NCI-H1694 (cell line): ENCODE results near the gene SLC25A51.

Experiments
- DNase-seq: peaks from one replicate; lab custom pipeline; 2025; lab: John Stamatoyannopoulos, UW

SLC25A51 gene

DNA sequence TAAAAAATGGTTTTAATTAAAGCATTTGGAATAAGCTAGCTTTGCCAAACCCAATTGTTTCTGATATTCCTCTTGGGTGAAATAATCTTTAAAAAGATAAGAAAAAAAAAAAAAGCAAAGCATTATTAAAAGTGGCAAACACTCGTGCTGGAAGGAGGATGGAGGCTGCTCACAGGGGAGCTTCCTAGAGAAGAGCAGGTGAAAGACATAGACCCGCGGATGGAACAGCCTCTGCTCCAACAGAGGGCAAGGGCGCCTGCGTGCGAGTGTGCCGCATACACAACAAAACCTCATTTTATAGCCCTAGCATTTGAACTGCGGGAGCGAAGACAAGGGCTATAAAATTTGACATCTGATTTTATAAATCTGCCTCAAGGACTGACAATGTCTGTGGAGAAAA is 33.4 kb upstream of the SLC25A51 start:
- no peak for DNase-seq

GRCh38 chr9:37936965-37937364 is 33.0 kb upstream of the SLC25A51 start:
- DNase-seq, result no peak

- DNase-seq, result no peak
Observed at GRCh38 chr9:37936376-37936775, 32.4 kb upstream of the SLC25A51 start.

DNA sequence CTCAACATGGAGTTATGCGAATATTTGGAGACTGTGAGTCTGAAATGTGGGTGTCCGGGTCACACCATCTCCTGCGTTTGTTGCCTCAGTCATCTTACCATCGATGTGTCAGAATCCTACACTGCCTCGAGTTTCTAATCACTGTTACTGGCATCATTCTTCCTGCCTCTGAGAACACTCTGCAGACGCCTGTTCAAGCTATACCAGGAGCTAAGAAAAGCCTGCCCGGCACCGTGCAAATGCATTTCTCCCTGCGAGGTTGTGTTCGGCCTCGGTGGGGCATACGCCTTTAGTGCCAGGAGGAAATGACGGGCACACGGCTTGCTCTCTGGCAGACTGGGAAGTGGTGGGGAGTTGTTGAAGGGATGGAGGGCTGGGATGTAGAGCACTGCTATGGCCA is 31.2 kb upstream of the SLC25A51 start:
- no peak for DNase-seq

DNA sequence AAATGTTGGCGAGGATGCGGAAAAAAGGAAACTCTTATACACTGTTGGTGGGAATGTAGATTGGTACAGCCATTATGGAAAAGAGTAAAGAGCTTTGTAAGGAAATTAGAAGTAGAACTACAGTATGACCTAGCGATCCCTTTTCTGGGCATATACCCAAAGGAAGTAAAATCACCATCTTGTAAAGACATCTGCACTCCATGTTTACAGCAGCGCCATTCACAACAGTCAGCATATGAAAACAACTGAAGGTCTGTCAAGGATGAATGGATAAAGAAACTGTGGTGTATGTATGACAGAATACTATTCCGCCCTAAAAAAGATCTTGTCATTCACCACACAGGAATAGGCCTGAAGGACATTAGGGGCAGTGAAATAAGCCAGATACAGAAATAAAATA is 27.7 kb upstream of the SLC25A51 start:
- no peak for DNase-seq

- DNase-seq, result no peak
Observed at GRCh38 chr9:37929441-37929895, 25.5 kb upstream of the SLC25A51 start.

- no peak for DNase-seq
Observed at GRCh38 chr9:37928552-37929430, 24.9 kb upstream of the SLC25A51 start.

DNA sequence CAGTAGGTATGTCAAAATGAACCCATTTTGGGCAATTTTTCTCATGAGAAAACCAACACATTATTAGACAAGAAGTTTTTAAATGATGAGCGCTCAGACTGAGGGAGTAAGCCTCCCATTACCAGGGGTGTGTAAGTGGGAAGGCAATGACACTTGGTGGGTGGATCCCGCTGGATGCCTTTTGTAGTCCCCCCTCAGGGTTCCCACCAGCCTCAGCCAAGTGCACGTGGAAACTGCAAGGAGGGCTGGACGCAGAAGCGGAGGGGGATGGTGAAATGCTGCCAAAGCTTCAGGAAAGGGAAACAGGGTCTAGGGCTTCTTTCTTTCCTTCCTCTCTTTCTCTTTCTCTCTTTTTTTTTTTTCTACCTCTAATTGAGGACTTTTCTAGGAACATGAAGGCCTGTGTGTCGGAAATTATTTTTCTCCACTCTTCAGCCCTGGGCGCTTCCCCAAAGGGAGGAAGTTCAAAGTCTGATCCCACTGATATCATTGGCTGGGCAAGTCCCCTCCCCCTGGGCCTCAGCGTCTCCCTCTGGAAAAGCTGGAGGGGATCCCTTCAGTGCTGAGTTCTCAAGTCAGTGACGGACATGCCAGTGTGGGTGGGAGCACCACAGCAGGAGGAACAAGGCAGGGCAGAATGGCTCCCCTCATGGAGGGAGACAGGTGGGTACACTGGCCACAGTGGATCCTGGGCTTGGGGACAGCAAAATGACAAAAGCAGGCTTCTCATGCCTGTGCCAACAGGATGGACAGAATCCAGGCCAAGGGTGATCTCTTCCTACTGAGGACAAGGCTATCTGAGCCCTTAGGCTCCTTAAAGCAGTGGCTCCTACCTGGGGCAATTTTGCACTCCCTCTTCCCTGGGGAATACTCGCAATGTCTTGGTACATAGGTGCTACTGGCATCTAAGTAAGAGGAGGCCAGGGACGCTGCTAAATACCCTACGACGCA is 23.9 kb upstream of the SLC25A51 start:
- DNase-seq, result no peak

DNA sequence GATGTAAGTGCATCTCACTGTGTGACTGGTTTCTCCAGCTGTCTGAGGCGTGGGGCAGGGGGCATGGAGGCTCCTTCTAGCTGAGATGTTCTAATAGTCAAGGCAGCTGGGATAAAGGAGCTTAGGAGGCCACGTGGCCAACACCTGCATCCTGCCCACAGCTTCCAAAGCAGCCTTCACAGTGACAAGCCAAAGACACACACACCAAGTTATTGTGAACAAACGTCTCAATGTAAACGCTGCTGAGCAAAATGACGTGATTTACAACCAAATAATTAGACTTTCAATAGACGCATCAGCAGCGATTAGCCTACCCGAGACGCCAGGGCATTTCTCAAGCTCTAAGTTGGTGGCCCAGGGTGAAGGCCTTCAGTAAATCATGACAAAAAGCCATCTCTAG is 23.2 kb upstream of the SLC25A51 start:
- no peak for DNase-seq

- no peak for DNase-seq
Observed at GRCh38 chr9:37926737-37927118, 22.8 kb upstream of the SLC25A51 start.

- DNase-seq, result no peak
Observed at GRCh38 chr9:37925786-37926736, 22.1 kb upstream of the SLC25A51 start.

DNA sequence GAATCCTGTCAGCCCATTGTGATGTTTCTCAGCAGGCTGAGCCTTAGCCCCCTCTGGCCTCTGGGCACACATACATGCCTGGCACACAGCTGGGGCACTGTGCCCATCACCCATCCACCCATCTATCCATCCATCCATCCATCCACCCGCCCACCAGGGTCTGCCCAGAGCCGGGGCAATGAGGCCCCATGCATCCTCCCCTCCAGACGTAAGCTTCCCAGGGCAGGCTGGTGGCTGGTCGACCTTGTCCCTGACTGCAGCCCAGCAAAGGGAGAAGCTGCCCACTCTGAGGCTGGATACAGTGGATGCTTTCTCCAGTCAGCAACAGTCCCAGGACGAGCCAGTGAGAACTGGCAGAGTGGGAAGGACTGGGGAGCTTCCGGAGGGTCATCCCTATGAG is 21.1 kb upstream of the SLC25A51 start:
- no peak for DNase-seq

DNA sequence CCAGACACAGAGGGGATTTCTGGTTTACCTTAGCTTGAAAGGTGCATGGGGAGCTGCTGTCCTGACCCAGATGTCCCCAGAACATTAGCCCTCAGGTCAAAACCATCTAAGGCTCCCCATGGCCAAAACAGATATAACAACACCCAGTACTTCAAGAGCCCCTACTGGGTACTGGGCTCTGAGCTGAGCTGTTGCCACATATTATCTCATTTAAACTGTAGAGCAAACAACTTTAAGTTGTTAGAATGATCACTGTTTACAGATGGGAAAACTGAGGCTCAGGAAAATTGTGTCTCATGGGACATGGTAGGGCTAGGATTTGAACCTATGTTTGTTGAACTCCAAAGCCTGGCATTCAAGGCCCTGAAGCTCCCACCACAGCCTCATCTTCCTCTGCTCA is 20.6 kb upstream of the SLC25A51 start:
- DNase-seq, result no peak

DNA sequence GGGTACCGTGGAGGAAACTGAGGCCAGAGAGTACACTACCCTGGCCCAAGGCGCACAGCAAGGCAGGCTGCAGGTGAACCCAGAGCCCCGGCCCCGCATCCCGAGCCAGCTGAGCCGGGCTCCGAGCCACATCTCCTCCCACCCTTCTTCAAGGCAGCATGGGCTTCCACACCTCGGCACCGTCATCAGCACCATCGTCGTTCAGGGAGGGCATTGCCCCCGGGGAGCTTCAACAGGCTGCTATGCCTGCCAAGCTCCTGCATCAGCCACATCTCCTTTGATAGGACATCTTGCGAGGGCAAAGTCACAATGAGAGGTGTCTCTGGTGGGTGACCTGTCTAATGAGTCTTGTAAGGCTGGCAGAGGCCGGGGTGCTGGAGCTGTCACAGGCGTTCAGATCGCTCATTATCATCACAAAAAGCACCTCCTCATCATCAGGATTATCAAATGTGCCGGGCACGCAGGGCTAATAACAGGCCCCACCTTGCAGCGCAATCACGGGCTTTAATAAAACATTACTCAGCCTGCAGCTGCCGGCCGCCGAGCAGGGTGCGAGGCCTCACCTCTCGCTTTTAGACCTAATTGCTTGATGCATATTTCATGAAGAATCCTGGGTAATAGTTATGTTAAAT is 20.0 kb upstream of the SLC25A51 start:
- DNase-seq, result no peak

DNA sequence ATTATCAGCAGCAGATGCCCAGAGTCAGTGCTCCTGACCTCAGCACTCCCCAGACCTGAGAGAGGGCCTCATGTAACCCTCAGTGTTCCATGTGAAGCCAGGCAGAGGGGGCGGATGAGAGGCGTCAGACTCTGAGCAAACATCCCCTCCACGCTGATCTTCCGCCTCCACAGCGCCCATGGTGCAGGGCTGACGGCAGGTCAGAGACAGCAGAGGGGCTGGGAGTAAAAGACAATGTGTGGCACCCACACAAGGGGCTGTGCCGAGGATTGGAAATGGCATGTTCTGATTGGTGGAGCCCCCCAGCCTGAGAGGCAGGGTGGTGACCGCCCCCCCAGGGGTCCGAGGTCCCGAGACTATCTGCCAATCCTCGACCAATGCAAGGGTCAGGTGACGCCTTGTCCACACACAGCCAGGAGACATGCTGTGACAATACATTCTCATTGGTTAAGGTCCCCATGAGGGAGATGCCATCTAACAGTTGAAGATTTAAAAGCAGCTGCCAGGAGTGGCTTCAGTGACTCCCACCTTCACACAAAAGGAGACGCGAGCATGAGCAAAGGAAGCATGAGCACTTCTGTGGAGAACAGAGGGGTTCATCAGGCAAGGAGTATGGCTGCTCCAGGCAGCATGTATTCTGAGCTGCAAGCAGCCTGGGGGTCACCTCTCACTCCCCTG is 19.3 kb upstream of the SLC25A51 start:
- no peak for DNase-seq

DNA sequence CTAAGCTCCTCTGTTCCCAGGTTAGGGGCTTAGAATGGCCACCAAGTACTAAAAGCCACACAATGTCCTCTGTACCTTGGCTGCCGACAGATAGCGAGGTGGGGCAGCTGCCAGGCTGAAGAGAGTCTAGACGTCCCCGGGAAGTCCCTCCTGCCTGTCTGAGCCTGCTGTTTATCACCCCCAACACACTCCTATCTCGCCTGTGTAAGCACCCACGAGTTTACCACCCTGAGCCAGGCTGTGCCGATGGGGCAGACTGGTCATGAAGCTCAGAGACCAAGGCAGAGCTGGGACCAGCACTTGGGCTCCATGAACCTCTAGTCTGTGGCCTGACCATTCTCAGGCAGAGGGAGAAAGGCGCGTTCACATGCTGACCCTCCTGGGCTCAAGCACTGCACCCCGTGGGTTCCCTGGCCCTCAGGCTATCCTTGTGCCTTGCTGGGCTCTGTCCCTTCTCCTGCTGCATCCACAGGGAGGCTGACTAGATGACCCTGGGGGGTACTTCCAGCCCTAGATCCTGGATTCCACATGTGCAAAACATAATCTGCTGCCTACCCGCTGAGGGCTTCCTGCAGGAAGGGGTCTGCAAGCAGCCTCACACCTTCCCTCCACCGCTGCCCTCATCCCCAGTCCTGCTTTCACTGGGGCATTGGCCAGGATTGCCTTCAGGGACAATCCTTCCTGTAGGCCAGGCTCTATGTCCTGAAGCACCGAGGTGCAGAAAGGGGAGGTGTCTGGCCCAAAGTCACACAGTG is 18.6 kb upstream of the SLC25A51 start:
- no peak for DNase-seq

DNA sequence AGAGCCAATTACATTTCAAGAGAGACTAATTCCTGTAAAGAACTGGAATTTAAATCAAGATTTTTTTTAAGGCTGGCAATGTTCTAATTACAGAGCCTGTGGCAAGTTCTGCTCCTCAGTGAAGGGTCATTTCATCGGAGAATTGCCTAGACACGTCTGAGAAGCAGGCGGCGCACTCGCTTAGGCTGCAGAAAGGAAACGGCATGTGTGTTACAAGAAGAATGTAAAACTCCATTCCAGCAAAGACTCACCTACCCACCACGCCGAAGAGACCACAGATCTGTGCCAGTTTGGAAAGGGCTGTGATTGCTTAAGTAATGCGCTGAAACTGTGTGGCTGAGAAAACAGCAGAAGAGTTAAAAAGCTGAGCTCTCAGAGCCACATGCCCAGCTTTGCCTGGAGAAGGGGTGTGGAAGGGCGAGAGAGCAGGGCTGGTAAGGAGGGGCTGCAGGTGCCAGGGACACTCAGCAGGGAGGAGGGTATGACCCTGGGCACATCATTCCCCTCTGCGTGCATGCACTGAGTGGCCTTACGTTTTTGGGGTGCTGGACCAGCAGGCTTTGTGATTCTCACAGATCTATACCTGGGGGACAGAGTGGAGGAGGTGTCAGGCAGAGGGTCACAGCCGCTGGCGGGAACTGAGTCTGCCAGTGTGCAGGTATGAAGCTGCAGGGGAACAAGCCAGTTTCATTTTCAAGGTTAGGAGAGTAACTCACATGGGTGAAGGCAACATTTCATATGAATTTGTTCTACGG is 17.8 kb upstream of the SLC25A51 start:
- no peak for DNase-seq

GRCh38 chr9:37921168-37921510 is 17.2 kb upstream of the SLC25A51 start:
- DNase-seq, result no peak

DNA sequence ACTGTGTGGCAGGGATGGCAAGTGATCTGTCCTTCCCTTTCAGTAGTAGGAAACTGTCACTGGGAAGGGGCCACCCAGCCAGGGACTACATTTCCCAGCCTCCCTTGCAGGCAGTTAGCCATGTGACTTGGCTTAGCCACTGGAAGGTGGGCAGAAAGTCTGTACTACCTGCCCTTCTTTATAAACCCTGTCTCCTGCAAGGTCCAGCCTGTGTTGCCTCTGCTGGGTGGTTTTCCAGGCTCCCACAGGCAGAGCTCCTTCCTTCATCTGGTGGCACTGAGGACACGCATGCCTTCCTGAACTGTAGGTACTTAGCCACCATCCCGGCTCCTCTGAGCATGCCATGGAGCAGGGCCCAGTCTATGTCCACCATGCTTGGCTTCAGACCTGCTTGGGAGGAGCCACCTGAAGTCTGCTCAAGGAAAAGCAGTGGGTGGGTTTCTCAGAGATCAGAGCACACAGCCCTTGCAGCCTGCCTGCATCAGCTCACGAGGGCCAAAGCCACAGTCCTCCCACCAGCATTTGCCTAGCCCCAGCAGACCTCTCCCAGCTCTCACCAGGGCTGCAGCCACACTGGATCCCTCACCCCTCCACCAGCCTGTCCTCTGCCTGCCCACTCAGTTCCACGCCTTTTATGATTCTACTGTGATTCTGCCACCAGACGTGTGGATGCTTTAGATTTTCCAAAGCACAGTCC is 16.7 kb upstream of the SLC25A51 start:
- DNase-seq, result no peak
